ENCODE data around the gene TRIP10.

DNA sequence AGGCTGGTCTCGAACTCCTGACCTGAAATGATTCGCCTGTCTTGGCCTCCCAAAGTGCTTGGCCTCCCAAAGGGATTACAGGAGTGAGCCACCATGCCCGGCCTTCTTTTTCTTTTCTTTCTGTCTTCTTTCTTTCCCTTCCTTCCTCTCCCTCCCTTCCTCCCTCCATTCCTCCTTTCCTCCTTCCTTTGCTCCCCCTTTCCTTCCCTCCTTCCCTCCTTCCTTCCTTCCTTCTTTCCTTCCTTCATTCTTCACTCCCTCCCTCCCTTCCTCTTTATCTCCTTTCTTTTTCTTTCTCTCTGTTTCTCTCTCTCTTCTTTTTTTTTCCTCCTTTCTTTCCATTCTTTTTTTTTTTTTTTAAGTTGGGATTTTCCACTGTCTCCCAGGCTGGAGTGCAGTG lies 31.1 kb upstream of the TRIP10 start:
- TF ChIP-seq EZH2 (IDR thresholded peaks at IDR 0.05) (no peak), EZH2phosphoT487 (IDR thresholded peaks at IDR 0.05) (no peak)
- TF ChIP-seq, protein P1, sequence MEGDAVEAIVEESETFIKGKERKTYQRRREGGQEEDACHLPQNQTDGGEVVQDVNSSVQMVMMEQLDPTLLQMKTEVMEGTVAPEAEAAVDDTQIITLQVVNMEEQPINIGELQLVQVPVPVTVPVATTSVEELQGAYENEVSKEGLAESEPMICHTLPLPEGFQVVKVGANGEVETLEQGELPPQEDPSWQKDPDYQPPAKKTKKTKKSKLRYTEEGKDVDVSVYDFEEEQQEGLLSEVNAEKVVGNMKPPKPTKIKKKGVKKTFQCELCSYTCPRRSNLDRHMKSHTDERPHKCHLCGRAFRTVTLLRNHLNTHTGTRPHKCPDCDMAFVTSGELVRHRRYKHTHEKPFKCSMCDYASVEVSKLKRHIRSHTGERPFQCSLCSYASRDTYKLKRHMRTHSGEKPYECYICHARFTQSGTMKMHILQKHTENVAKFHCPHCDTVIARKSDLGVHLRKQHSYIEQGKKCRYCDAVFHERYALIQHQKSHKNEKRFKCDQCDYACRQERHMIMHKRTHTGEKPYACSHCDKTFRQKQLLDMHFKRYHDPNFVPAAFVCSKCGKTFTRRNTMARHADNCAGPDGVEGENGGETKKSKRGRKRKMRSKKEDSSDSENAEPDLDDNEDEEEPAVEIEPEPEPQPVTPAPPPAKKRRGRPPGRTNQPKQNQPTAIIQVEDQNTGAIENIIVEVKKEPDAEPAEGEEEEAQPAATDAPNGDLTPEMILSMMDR (IDR thresholded peaks at IDR 0.05): no peak
